GM12878 (cell line): ENCODE measurements around the gene PIGL. TPM values are rescaled to one million over a fixed set of nuclear protein-coding genes. Genes with fewer than 3 reads are reported as not detected.
A peak's percentile ranks its signal among the peaks of the same experiment; 100 is the strongest.

Source experiments
- ASH2L ChIP-seq: fragments of 300-600, 200-600 bp; sonication (generic); IDR thresholded peaks from 2 replicates; pipeline ENCODE4 v1.6.1; 2017; ENCODE audit warnings: low read depth, mild to moderate bottlenecking, borderline replicate concordance
- BCL11A ChIP-seq: IDR thresholded peaks from 2 replicates; pipeline ENCODE4 v1.6.1; 2011; ENCODE audit warnings: low read depth, low read length
- CBX5 ChIP-seq: sonication (generic); IDR thresholded peaks from 2 replicates; pipeline ENCODE4 v1.6.1; 2016; ENCODE audit warnings: low read depth, moderate library complexity, mild to moderate bottlenecking, inconsistent platforms
- CEBPB ChIP-seq, 2 experiments: fragments of 150-350 bp in 1 of 2; IDR thresholded peaks; 2 replicates each; pipeline ENCODE4 v1.6.1; 2012 to 2014; ENCODE audit warnings: low read depth in 2 of 2, low read length in 2 of 2, borderline replicate concordance in 1 of 2, inconsistent platforms in 1 of 2
- CREM ChIP-seq: IDR thresholded peaks from 2 replicates; pipeline ENCODE4 v1.6.1; 2014; ENCODE audit warnings: antibody characterized with exemption, low read depth
- DPF2 ChIP-seq: fragments of 450-650 bp; IDR thresholded peaks from 2 replicates; pipeline ENCODE4 v1.6.1; 2017; ENCODE audit warnings: mild to moderate bottlenecking
- E2F8 ChIP-seq: fragments of 450-650 bp; IDR thresholded peaks from 2 replicates; pipeline ENCODE4 v1.6.1; 2018; ENCODE audit warnings: mild to moderate bottlenecking, low read depth, moderate library complexity; ENCODE audit not compliant: partially characterized antibody
- EGR1 ChIP-seq, 2 experiments: IDR thresholded peaks; 1 replicate in 1 of 2; 2 replicates in 1 of 2; pipeline ENCODE4 v1.6.1; 2011 to 2012; ENCODE audit warnings: low read depth in 2 of 2, low read length in 2 of 2, borderline replicate concordance in 1 of 2, mild to moderate bottlenecking in 1 of 2, moderate library complexity in 1 of 2
- ELK1 ChIP-seq: IDR thresholded peaks from 2 replicates; pipeline ENCODE4 v1.6.1; 2012; ENCODE audit warnings: low read depth, low read length, improper control_type of control experiment
- ESRRA ChIP-seq: IDR thresholded peaks from 2 replicates; pipeline ENCODE4 v1.6.1; 2012; ENCODE audit warnings: mild to moderate bottlenecking, low read length, improper control_type of control experiment
- IRF4 ChIP-seq: IDR thresholded peaks from 2 replicates; pipeline ENCODE4 v1.6.1; 2011; ENCODE audit warnings: low read depth, low read length
- NBN ChIP-seq: fragments of 450-650 bp; IDR thresholded peaks from 2 replicates; pipeline ENCODE4 v1.6.1; 2016
- PAX5 ChIP-seq: IDR thresholded peaks from 2 replicates; pipeline ENCODE4 v1.6.1; 2011; ENCODE audit warnings: low read depth, low read length, borderline replicate concordance
- PRDM15 ChIP-seq: fragments of 450-650 bp; formaldehyde crosslinking; IDR thresholded peaks from 2 replicates; pipeline ENCODE4 v1.4.0; 2020; ENCODE audit warnings: mild to moderate bottlenecking, moderate library complexity
- SMAD5 ChIP-seq: IDR thresholded peaks from 2 replicates; pipeline ENCODE4 v1.6.1; 2016; ENCODE audit warnings: antibody characterized with exemption, low read depth
- SREBF2 ChIP-seq: IDR thresholded peaks from 2 replicates; pipeline ENCODE4 v1.6.1; 2012; ENCODE audit warnings: mild to moderate bottlenecking, low read length
- TBL1XR1 ChIP-seq: IDR thresholded peaks from 2 replicates; pipeline ENCODE4 v1.6.1; 2012; ENCODE audit warnings: low read depth, low read length, improper control_type of control experiment
- TCF3 ChIP-seq: IDR thresholded peaks from 2 replicates; pipeline ENCODE4 v1.6.1; 2012; ENCODE audit warnings: low read depth, mild to moderate bottlenecking, low read length, borderline replicate concordance; ENCODE audit not compliant: insufficient read depth
- ZBED1 ChIP-seq: IDR thresholded peaks from 2 replicates; pipeline ENCODE4 v1.6.1; 2016; ENCODE audit warnings: borderline replicate concordance
- ZNF207 ChIP-seq: fragments of 450-650 bp; IDR thresholded peaks from 2 replicates; pipeline ENCODE4 v1.6.1; 2014; ENCODE audit warnings: antibody characterized with exemption, mild to moderate bottlenecking, borderline replicate concordance
- ZNF592 ChIP-seq: fragments of 450-650 bp; IDR thresholded peaks from 2 replicates; pipeline ENCODE4 v1.6.1; 2017; ENCODE audit warnings: mild to moderate bottlenecking, moderate library complexity
- polyA plus RNA-seq, 11 experiments: library from polyadenylated mRNA; depleted of rRNA in 4 of 11; unstranded in 6 of 11; stranded (reverse) in 5 of 11; fragments of >200 nt; fragmentation: Nextera tagmentation in 4 of 11; fragmentation: Illumina TruSeq in 1 of 11; extraction: Ambion mirVana in 4 of 11; extraction: Trizol in 1 of 11; gene quantifications; 1 replicate in 1 of 11; 2 replicates in 10 of 11; pipeline versions ENCODE4 v1.2.1 to v1.2.3, GENCODE V29; 2011 to 2016; ENCODE audit warnings: inconsistent platforms in 2 of 11, missing spikeins in 2 of 11, low read depth in 1 of 11
- total RNA-seq, 4 experiments: library from RNA; depleted of rRNA in 3 of 4; stranded (reverse); fragments of >200 nt in 3 of 4; fragmentation: Illumina TruSeq in 1 of 4; extraction: Trizol in 1 of 4; gene quantifications; 2 replicates each; pipeline versions ENCODE4 v1.2.1 to v1.2.3, GENCODE V29; 2013 to 2021

Gene PIGL
- total and polyA plus RNA-seq, 10 of the 15 experiments (the other 5 are each of a cell fraction or from before 2014, with no cell fraction given) = 25.9 to 52.5 (median 30.2) TPM

GRCh38 chr17:16361874-16362273, 144.9 kb downstream of the PIGL start (continued):
- TF ChIP-seq PRDM15 (CRISPR knock-in tag) (no peak), CEBPB (IDR thresholded peaks at IDR 0.05; ENCODE audit: borderline replicate concordance in 1 of 2, low read depth in 2 of 2, low read length in 2 of 2) (no peak), ESRRA (no peak), ASH2L (no peak), E2F8 (no peak), ZNF207 (no peak), ZBED1 (no peak), CBX5 (no peak), BCL11A (peak; percentile 42; the same call in 1 of the 2 replicates), IRF4 (no peak), NBN (no peak), DPF2 (no peak), CREM (0 out of 2 replicates have a peak, but pooled peaks have one; percentile 18), ZNF592 (no peak), TCF3 (no peak), EGR1 (IDR thresholded peaks at IDR 0.05; ENCODE audit: borderline replicate concordance in 1 of 2, low read depth in 2 of 2, low read length in 2 of 2) (no peak), PAX5 (no peak), ELK1 (no peak), SREBF2 (no peak), TBL1XR1 (0 out of 2 replicates have a peak, but pooled peaks have one; percentile 60), SMAD5 (no peak)
